ENCODE measurements around the gene ABHD2.

Gene ABHD2

GRCh38 chr15:89091627-89092220 is 3.5 kb downstream of the ABHD2 start:
- TF ChIP-seq CTCF (IDR thresholded peaks at IDR 0.05; ENCODE audit: insufficient read depth, low read length, missing control alignments), result no peak
- POLR2A ChIA-PET, result interaction anchor here (1.4 to 1.7 kb wide), 2 partner anchors 10 to 23 kb away, joined by 3 to 5 read pairs; no protein-coding TSS in a partner anchor
- DNase-seq (ENCODE audit: low read depth, low spot score), result no peak
- no peak overlapping the region for H3K4me3 ChIP-seq (ENCODE audit: low read depth, low read length)
- CTCF ChIA-PET, result interaction anchor here (0.8 to 4.2 kb wide), 9 partner anchors 8 to 197 kb away, joined by 3 to 27 read pairs (median 4); no protein-coding TSS in a partner anchor

GRCh38 chr15:89093509-89093908 is 5.3 kb downstream of the ABHD2 start:
- no peak for DNase-seq (ENCODE audit: low read depth, low spot score)
- TF ChIP-seq CTCF (IDR thresholded peaks at IDR 0.05; ENCODE audit: insufficient read depth, low read length, missing control alignments), result no peak
- CTCF ChIA-PET, result interaction anchor here (1.9 to 3.5 kb wide), 2 partner anchors 36 to 78 kb away, joined by 4 to 13 read pairs; no protein-coding TSS in a partner anchor
- POLR2A ChIA-PET, result no interaction called here
- no peak overlapping the region for H3K4me3 ChIP-seq (ENCODE audit: low read depth, low read length)

- ChIA-PET CTCF (no interaction called here), POLR2A (no interaction called here)
- TF ChIP-seq CTCF (IDR thresholded peaks at IDR 0.05; ENCODE audit: insufficient read depth, low read length, missing control alignments), result no peak
- DNase-seq (ENCODE audit: low read depth, low spot score), result no peak
- H3K4me3 ChIP-seq (ENCODE audit: low read depth, low read length), result no peak overlapping the region
Measured at GRCh38 chr15:89095073-89095472, 6.8 kb downstream of the ABHD2 start.

GRCh38 chr15:89095556-89095955 is 7.3 kb downstream of the ABHD2 start:
- POLR2A ChIA-PET, result no interaction called here
- TF ChIP-seq CTCF (IDR thresholded peaks at IDR 0.05; ENCODE audit: insufficient read depth, low read length, missing control alignments), result no peak
- H3K4me3 ChIP-seq (ENCODE audit: low read depth, low read length), result no peak overlapping the region
- CTCF ChIA-PET, result interaction anchor here (1.4 kb wide), 1 partner anchor 34 kb away, joined by 3 read pairs; no protein-coding TSS in a partner anchor
- DNase-seq (ENCODE audit: low read depth, low spot score), result no peak

- ChIA-PET CTCF (interaction anchor here (0.8 to 2.6 kb wide), 5 partner anchors 8 to 81 kb away, joined by 3 to 11 read pairs (median 3); partner anchors contain the start of gene ABHD2), POLR2A (interaction anchor here (0.7 kb wide), 1 partner anchor 9 kb away, joined by 4 read pairs; the partner anchor contains the start of gene ABHD2)
- H3K4me3 ChIP-seq (ENCODE audit: low read depth, low read length), result no peak overlapping the region
- DNase-seq (ENCODE audit: low read depth, low spot score), result no peak
- no peak for TF ChIP-seq CTCF (IDR thresholded peaks at IDR 0.05; ENCODE audit: insufficient read depth, low read length, missing control alignments)
Measured at GRCh38 chr15:89096664-89097063, 8.4 kb downstream of the ABHD2 start.

- no peak for TF ChIP-seq CTCF (IDR thresholded peaks at IDR 0.05; ENCODE audit: insufficient read depth, low read length, missing control alignments)
- H3K4me3 ChIP-seq (ENCODE audit: low read depth, low read length), result no peak overlapping the region
- no peak for DNase-seq (ENCODE audit: low read depth, low spot score)
- CTCF ChIA-PET, result interaction anchor here (1.5 to 2.6 kb wide), 3 partner anchors 9 to 81 kb away, joined by 3 to 11 read pairs (median 10); partner anchors contain the start of gene ABHD2
- POLR2A ChIA-PET, result no interaction called here
Measured at GRCh38 chr15:89097313-89097712, 9.1 kb downstream of the ABHD2 start.

Measured in AG04449 (cell line).